SK-N-SH treated with all-trans-retinoic acid at 6 μM for 48 hours (cell line): ENCODE measurements around the gene MLYCD.

ENCODE experiments used
- ATAC-seq: fragments of 200-7000 bp; cut with Tn5 transposase; 3 replicates; pipeline ENCODE4 v1.9.1; 2020; ENCODE audit warnings: mild to moderate bottlenecking, moderate library complexity
- ARNTL ChIP-seq: fragments of 450-650 bp; formaldehyde crosslinking; IDR thresholded peaks from 2 replicates; pipeline ENCODE4 v1.5.0; 2020; ENCODE audit warnings: low read depth, mild to moderate bottlenecking, moderate library complexity, borderline replicate concordance
- BACH2 ChIP-seq: fragments of 250-450 bp; sonication (Bioruptor Pico); IDR thresholded peaks from 2 replicates; pipeline ENCODE4 v1.9.0; 2021; ENCODE audit warnings: mild to moderate bottlenecking, borderline replicate concordance
- CSDC2 ChIP-seq: fragments of 250-450 bp; sonication (Bioruptor Pico); IDR thresholded peaks from 2 replicates; pipeline ENCODE4 v1.5.0; 2020; ENCODE audit warnings: mild to moderate bottlenecking, moderate library complexity
- ESRRG ChIP-seq: fragments of 250-450 bp; sonication (Bioruptor Pico); IDR thresholded peaks from 2 replicates; pipeline ENCODE4 v1.6.1; 2021; ENCODE audit warnings: mild to moderate bottlenecking
- GLIS3 ChIP-seq: fragments of 250-450 bp; sonication (Bioruptor Pico); IDR thresholded peaks from 2 replicates; pipeline ENCODE4 v1.5.0; 2020; ENCODE audit warnings: mild to moderate bottlenecking, moderate library complexity
- ISL1 ChIP-seq: fragments of 250-450 bp; sonication (Bioruptor Pico); IDR thresholded peaks from 2 replicates; pipeline ENCODE4 v2.1.2; 2022; ENCODE audit warnings: mild to moderate bottlenecking, moderate library complexity
- OSR1 ChIP-seq: fragments of 250-450 bp; sonication (Bioruptor Pico); IDR thresholded peaks from 2 replicates; pipeline ENCODE4 v1.8.0; 2022; ENCODE audit warnings: moderate library complexity, mild to moderate bottlenecking, inconsistent platforms
- PPARA ChIP-seq: fragments of 250-450 bp; sonication (Bioruptor Pico); IDR thresholded peaks from 2 replicates; pipeline ENCODE4 v1.5.0; 2020; ENCODE audit warnings: mild to moderate bottlenecking, borderline replicate concordance
- SNAI2 ChIP-seq: fragments of 250-450 bp; sonication (Bioruptor Pico); IDR thresholded peaks from 2 replicates; pipeline ENCODE4 v1.5.0; 2020; ENCODE audit warnings: mild to moderate bottlenecking, moderate library complexity
- TOX ChIP-seq: fragments of 250-450 bp; sonication (Bioruptor Pico); IDR thresholded peaks from 2 replicates; pipeline ENCODE4 v1.8.0; 2021; ENCODE audit warnings: mild to moderate bottlenecking, moderate library complexity, borderline replicate concordance
- ZC3H10 ChIP-seq: fragments of 250-450 bp; sonication (Bioruptor Pico); IDR thresholded peaks from 2 replicates; pipeline ENCODE4 v1.5.1; 2021; ENCODE audit warnings: mild to moderate bottlenecking, moderate library complexity
- ZFP3 ChIP-seq: fragments of 250-450 bp; sonication (Bioruptor Pico); IDR thresholded peaks from 2 replicates; pipeline ENCODE4 v1.5.0; 2020; ENCODE audit warnings: mild to moderate bottlenecking, moderate library complexity
- ZFP30 ChIP-seq: fragments of 450-650 bp; formaldehyde crosslinking; IDR thresholded peaks from 2 replicates; pipeline ENCODE4 v1.5.0; 2022; ENCODE audit warnings: mild to moderate bottlenecking, moderate library complexity
- ZNF565 ChIP-seq: fragments of 450-650 bp; formaldehyde crosslinking; conservative IDR thresholded peaks from 2 replicates; pipeline ENCODE4 v1.5.0; 2020; ENCODE audit warnings: low read depth, mild to moderate bottlenecking, moderate library complexity
- ZNF70 ChIP-seq: fragments of 450-650 bp; formaldehyde crosslinking; IDR thresholded peaks from 2 replicates; pipeline ENCODE4 v1.5.0; 2020; ENCODE audit warnings: mild to moderate bottlenecking, moderate library complexity
- ZNF8 ChIP-seq: fragments of 450-650 bp; formaldehyde crosslinking; IDR thresholded peaks from 2 replicates; pipeline ENCODE4 v1.5.0; 2020; ENCODE audit warnings: mild to moderate bottlenecking, moderate library complexity
- TF ChIP-seq, protein P1 (sequence below): fragments of 250-450 bp; sonication (Bioruptor Pico); IDR thresholded peaks from 2 replicates; pipeline ENCODE4 v1.8.0; 2021; ENCODE audit warnings: low read depth, mild to moderate bottlenecking, moderate library complexity, borderline replicate concordance
- TF ChIP-seq, protein P2 (sequence below): fragments of 250-450 bp; sonication (Bioruptor Pico); IDR thresholded peaks from 2 replicates; pipeline ENCODE4 v1.5.1; 2021; ENCODE audit warnings: mild to moderate bottlenecking, moderate library complexity
- TF ChIP-seq, protein P3 (sequence below): fragments of 250-450 bp; sonication (Bioruptor Pico); IDR thresholded peaks from 2 replicates; pipeline ENCODE4 v1.8.0; 2020; ENCODE audit warnings: mild to moderate bottlenecking, moderate library complexity, borderline replicate concordance
- TF ChIP-seq, protein P4 (sequence below): fragments of 250-450 bp; sonication (Bioruptor Pico); IDR thresholded peaks from 2 replicates; pipeline ENCODE4 v1.5.0; 2020; ENCODE audit warnings: mild to moderate bottlenecking, moderate library complexity

The MLYCD gene

DNA sequence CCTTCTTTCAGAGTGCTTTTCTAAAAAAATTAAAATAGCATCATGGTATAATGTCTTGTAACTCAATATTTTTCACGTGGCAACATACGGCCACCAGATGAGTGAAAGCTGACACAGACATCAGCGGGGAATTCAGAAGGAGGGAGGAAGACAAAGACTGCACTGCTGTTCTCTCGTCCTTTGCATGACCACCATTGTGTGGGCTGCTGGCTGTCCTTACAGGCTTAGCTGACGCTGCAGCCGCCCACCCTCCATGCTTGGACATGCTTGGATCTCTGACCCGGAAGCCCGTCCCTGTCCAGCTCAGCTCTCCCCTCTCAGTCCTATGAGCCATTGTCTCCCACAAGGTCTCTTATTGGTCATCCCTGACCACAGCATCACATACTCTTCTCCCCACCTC lies 11.4 kb upstream of the MLYCD start:
- no peak for ATAC-seq
- no peak for TF ChIP-seq OSR1
- TF ChIP-seq ZNF70 (CRISPR knock-in tag): no peak
- TF ChIP-seq, protein P1, sequence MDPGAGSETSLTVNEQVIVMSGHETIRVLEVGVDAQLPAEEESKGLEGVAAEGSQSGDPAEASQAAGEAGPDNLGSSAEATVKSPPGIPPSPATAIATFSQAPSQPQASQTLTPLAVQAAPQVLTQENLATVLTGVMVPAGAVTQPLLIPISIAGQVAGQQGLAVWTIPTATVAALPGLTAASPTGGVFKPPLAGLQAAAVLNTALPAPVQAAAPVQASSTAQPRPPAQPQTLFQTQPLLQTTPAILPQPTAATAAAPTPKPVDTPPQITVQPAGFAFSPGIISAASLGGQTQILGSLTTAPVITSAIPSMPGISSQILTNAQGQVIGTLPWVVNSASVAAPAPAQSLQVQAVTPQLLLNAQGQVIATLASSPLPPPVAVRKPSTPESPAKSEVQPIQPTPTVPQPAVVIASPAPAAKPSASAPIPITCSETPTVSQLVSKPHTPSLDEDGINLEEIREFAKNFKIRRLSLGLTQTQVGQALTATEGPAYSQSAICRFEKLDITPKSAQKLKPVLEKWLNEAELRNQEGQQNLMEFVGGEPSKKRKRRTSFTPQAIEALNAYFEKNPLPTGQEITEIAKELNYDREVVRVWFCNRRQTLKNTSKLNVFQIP (CRISPR knock-in tag): no peak
- no peak for TF ChIP-seq ARNTL (CRISPR knock-in tag)
- TF ChIP-seq ESRRG (CRISPR knock-in tag): no peak
- TF ChIP-seq, protein P2, sequence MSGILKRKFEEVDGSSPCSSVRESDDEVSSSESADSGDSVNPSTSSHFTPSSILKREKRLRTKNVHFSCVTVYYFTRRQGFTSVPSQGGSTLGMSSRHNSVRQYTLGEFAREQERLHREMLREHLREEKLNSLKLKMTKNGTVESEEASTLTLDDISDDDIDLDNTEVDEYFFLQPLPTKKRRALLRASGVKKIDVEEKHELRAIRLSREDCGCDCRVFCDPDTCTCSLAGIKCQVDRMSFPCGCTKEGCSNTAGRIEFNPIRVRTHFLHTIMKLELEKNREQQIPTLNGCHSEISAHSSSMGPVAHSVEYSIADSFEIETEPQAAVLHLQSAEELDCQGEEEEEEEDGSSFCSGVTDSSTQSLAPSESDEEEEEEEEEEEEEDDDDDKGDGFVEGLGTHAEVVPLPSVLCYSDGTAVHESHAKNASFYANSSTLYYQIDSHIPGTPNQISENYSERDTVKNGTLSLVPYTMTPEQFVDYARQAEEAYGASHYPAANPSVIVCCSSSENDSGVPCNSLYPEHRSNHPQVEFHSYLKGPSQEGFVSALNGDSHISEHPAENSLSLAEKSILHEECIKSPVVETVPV (CRISPR knock-in tag): no peak
- no peak for TF ChIP-seq ZFP3
- TF ChIP-seq, protein P3, sequence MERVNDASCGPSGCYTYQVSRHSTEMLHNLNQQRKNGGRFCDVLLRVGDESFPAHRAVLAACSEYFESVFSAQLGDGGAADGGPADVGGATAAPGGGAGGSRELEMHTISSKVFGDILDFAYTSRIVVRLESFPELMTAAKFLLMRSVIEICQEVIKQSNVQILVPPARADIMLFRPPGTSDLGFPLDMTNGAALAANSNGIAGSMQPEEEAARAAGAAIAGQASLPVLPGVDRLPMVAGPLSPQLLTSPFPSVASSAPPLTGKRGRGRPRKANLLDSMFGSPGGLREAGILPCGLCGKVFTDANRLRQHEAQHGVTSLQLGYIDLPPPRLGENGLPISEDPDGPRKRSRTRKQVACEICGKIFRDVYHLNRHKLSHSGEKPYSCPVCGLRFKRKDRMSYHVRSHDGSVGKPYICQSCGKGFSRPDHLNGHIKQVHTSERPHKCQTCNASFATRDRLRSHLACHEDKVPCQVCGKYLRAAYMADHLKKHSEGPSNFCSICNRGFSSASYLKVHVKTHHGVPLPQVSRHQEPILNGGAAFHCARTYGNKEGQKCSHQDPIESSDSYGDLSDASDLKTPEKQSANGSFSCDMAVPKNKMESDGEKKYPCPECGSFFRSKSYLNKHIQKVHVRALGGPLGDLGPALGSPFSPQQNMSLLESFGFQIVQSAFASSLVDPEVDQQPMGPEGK (CRISPR knock-in tag): no peak
- TF ChIP-seq GLIS3 (CRISPR knock-in tag): no peak
- no peak for TF ChIP-seq ZNF8
- no peak for TF ChIP-seq PPARA
- no peak for TF ChIP-seq ZNF565 (CRISPR knock-in tag)
- TF ChIP-seq SNAI2 (CRISPR knock-in tag): no peak

DNA sequence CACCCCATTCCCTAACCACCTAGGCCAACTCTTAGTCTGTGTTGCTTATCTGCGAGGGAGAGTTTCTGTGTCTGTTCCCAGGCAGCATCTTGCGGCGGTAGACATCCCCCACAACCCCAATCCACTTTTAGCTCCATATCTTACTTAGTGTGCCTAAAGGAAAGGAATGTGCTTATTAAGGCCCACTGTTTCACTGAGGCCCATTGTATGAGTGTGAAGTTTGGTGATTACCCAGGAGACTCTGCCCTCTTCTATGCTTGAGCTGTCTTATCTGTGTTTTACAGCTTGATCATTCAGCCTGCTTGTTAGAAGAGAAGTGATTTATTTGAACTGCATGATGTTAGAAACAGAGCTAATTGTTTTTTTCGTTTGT lies 10.3 kb upstream of the MLYCD start:
- no peak for ATAC-seq
- no peak for TF ChIP-seq OSR1
- no peak for TF ChIP-seq ZC3H10 (CRISPR knock-in tag)
- no peak for TF ChIP-seq GLIS3 (CRISPR knock-in tag)
- no peak for TF ChIP-seq CSDC2 (CRISPR knock-in tag)
- no peak for TF ChIP-seq ZNF8
- TF ChIP-seq, protein P3 (CRISPR knock-in tag): no peak
- TF ChIP-seq BACH2 (CRISPR knock-in tag): no peak
- TF ChIP-seq ARNTL (CRISPR knock-in tag): no peak
- TF ChIP-seq ZNF70 (CRISPR knock-in tag): no peak

DNA sequence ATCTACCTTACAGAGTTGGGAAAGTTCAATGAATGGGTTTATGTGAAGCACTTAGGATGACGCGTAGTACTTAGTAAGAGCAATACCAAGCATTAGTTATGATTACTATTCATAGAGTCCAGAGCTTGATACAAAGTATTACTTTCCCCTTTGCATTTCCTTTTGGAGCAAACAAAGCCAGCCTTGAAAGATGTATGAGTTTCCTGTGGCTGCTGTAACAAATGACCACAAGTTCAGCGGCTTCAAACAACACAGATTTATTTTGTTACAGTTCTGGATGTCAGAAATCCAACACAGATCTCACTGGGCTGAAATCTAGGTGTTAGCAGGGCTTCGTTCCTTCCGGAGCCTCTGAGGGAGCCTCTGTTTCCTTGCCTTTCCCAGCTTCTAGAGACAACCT lies 8.6 kb upstream of the MLYCD start:
- ATAC-seq: no peak
- TF ChIP-seq ZFP3: no peak
- TF ChIP-seq, protein P3 (CRISPR knock-in tag): no peak

DNA sequence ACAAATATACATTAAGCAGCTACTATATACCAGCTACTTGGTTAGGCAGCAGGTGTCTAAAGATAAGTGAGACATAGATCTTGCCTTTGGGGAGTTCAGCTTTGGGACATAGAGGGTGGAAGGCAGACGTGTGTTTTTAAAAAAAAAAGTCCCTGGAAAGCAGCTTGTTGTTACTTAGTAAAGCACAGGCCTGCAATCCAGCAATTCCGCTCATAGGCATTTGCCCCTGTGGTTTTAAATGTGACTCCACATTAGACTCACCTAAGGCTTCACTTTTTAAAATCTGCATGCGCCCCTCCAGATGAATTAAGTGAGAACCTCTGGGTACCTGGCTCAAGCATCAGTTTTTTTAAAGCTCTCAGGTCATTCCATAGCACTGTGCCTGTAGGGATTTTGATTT lies 7.2 kb upstream of the MLYCD start:
- TF ChIP-seq GLIS3 (CRISPR knock-in tag) (no peak), SNAI2 (CRISPR knock-in tag) (no peak), TOX (CRISPR knock-in tag) (no peak)
- TF ChIP-seq, all 23 proteins: peak for 0
- ATAC-seq: no peak

DNA sequence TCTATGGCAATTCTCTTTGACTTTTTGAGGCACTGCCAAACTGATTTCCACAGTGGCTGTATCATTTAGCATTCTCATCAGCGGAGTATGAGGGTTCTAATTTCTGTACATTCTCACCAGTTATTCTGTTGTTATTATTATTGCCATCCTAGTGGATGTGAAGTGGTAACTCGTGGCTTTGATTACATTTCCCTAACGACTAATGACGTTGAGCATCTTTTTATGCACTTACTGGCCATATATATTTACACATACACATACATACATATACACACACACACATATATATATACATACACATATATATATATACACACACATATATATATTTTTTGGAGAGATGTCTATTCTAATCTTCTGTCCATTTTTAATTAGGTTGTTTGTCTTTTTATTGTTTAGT lies 3.7 kb upstream of the MLYCD start:
- no peak for ATAC-seq
- no peak for TF ChIP-seq ARNTL (CRISPR knock-in tag)
- TF ChIP-seq, protein P4, sequence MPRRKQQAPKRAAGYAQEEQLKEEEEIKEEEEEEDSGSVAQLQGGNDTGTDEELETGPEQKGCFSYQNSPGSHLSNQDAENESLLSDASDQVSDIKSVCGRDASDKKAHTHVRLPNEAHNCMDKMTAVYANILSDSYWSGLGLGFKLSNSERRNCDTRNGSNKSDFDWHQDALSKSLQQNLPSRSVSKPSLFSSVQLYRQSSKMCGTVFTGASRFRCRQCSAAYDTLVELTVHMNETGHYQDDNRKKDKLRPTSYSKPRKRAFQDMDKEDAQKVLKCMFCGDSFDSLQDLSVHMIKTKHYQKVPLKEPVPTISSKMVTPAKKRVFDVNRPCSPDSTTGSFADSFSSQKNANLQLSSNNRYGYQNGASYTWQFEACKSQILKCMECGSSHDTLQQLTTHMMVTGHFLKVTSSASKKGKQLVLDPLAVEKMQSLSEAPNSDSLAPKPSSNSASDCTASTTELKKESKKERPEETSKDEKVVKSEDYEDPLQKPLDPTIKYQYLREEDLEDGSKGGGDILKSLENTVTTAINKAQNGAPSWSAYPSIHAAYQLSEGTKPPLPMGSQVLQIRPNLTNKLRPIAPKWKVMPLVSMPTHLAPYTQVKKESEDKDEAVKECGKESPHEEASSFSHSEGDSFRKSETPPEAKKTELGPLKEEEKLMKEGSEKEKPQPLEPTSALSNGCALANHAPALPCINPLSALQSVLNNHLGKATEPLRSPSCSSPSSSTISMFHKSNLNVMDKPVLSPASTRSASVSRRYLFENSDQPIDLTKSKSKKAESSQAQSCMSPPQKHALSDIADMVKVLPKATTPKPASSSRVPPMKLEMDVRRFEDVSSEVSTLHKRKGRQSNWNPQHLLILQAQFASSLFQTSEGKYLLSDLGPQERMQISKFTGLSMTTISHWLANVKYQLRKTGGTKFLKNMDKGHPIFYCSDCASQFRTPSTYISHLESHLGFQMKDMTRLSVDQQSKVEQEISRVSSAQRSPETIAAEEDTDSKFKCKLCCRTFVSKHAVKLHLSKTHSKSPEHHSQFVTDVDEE (CRISPR knock-in tag): no peak
- no peak for TF ChIP-seq ISL1 (CRISPR knock-in tag)
- TF ChIP-seq ZFP30 (CRISPR knock-in tag): no peak
- TF ChIP-seq, protein P3 (CRISPR knock-in tag): no peak
